Colonic mucosa (tissue), 4 donors: Measurements from ENCODE around the gene HGF. TPM values are rescaled to one million over a fixed set of nuclear protein-coding genes. Genes with fewer than 3 reads are reported as not detected.

Experiments used
- DNase-seq: peaks from one replicate; pipeline ENCODE4 v3.0.0-alpha.2; 2020
- H3K27ac ChIP-seq: fragments of 200-600 bp; one replicate; pipeline ENCODE4 v1.8.0; 2021
- H3K27me3 ChIP-seq: fragments of 200-600 bp; one replicate; pipeline ENCODE4 v1.8.0; 2021
- H3K36me3 ChIP-seq: fragments of 200-600 bp; one replicate; pipeline ENCODE4 v1.8.0; 2021
- H3K4me1 ChIP-seq: fragments of 200-600 bp; one replicate; pipeline ENCODE4 v1.8.0; 2021; ENCODE audit warnings: mild to moderate bottlenecking
- H3K4me3 ChIP-seq: fragments of 200-600 bp; one replicate; pipeline ENCODE4 v1.8.0; 2021
- H3K9ac ChIP-seq, 2 donors: one replicate each; pipeline ENCODE4 v1.7.0; 2013; ENCODE audit warnings: control low read depth in 2 of 2, low read depth in 2 of 2, low read length in 2 of 2
- H3K9me3 ChIP-seq: fragments of 200-600 bp; one replicate; pipeline ENCODE4 v1.8.0; 2021
- CTCF ChIP-seq: fragments of 200-600 bp; IDR thresholded peaks from one replicate; pipeline ENCODE4 v1.8.0; 2022; ENCODE audit warnings: antibody characterized with exemption, mild to moderate bottlenecking
- intact Hi-C: fragments of 100-400 bp; cut with DNase I; formaldehyde crosslinking; loops from one replicate; pipeline ENCODE4 v1.14.1; 2022
- total RNA-seq, 2 donors: library from RNA; stranded (reverse); fragmentation: NEBNext Ultra II Directional in 1 of 2; extraction: Animal tissue kit (Norgen Biotek cat#: 25700) in 1 of 2; gene quantifications; one replicate each; pipeline ENCODE4 v1.2.1, GENCODE V29; 2021
- donor health status: healthy.
- donor health status: DM: no; HTN: no; CAD: no.
- donor health status: DM: no; HTN: no; CAD: no.

HGF gene
- total RNA-seq, 2 donors from 2014 or later: 0.96 to 4.5 TPM

GRCh38 chr7:81704595-81704994 lies 65.3 kb downstream of the HGF start:
- no peak overlapping the region for H3K27ac ChIP-seq
- no peaks in the 10 kb centered on the region for H3K4me1 ChIP-seq
- H3K9me3 ChIP-seq: no peaks in the 10 kb centered on the region
- H3K27me3 ChIP-seq: no peaks in the 10 kb centered on the region
- H3K4me3 ChIP-seq: no peak overlapping the region
- intact Hi-C loops: no loop called here
- no peak for DNase-seq
- no peak for TF ChIP-seq CTCF
- H3K36me3 ChIP-seq: no peaks in the 10 kb centered on the region
- no peak overlapping the region for H3K9ac ChIP-seq

- intact Hi-C loops: no loop called here
- H3K9ac ChIP-seq: no peak overlapping the region
- H3K9me3 ChIP-seq: no peaks in the 10 kb centered on the region
- H3K4me3 ChIP-seq: no peak overlapping the region
- H3K27me3 ChIP-seq: no peaks in the 10 kb centered on the region
- no peak for TF ChIP-seq CTCF
- H3K4me1 ChIP-seq: no peaks in the 10 kb centered on the region
- no peak for DNase-seq
- H3K36me3 ChIP-seq: no peaks in the 10 kb centered on the region
- no peak overlapping the region for H3K27ac ChIP-seq
Measured at GRCh38 chr7:81698965-81699364, 70.9 kb downstream of the HGF start.

GRCh38 chr7:81694711-81695110 lies 75.1 kb downstream of the HGF start:
- Histone ChIP-seq H3K9me3 (no peaks in the 10 kb centered on the region), H3K4me1 (no peaks in the 10 kb centered on the region), H3K9ac (no peak overlapping the region), H3K27ac (no peak overlapping the region), H3K36me3 (no peaks in the 10 kb centered on the region), H3K27me3 (no peaks in the 10 kb centered on the region), H3K4me3 (no peak overlapping the region)
- DNase-seq: no peak
- intact Hi-C loops: no loop called here
- TF ChIP-seq CTCF: no peak

- no peaks in the 10 kb centered on the region for H3K9me3 ChIP-seq
- H3K9ac ChIP-seq: no peak overlapping the region
- intact Hi-C loops: no loop called here
- no peak for DNase-seq
- TF ChIP-seq CTCF: no peak
- no peak overlapping the region for H3K4me3 ChIP-seq
- no peaks in the 10 kb centered on the region for H3K27me3 ChIP-seq
- H3K27ac ChIP-seq: no peak overlapping the region
- H3K36me3 ChIP-seq: no peaks in the 10 kb centered on the region
- no peaks in the 10 kb centered on the region for H3K4me1 ChIP-seq
Measured at GRCh38 chr7:81693894-81694293, 76.0 kb downstream of the HGF start.

- H3K9me3 ChIP-seq: no peaks in the 10 kb centered on the region
- H3K27ac ChIP-seq: no peak overlapping the region
- DNase-seq: no peak
- no peaks in the 10 kb centered on the region for H3K4me1 ChIP-seq
- H3K4me3 ChIP-seq: no peak overlapping the region
- TF ChIP-seq CTCF: no peak
- no peak overlapping the region for H3K9ac ChIP-seq
- intact Hi-C loops: no loop called here
- no peaks in the 10 kb centered on the region for H3K27me3 ChIP-seq
- H3K36me3 ChIP-seq: no peaks in the 10 kb centered on the region
Measured at GRCh38 chr7:81693080-81693479, 76.8 kb downstream of the HGF start.
